SU-DHL-6 (cell line): ENCODE measurements around the gene PPP1R12C.

ENCODE experiments used
- CTCF ChIP-seq: fragments of 200-600 bp; sonication (generic); IDR thresholded peaks from one replicate; pipeline ENCODE4 v1.5.1; 2017; ENCODE audit warnings: antibody characterized with exemption, mild to moderate bottlenecking, low read length, moderate library complexity; ENCODE audit not compliant: insufficient read depth, poor library complexity, severe bottlenecking
- EZH2phosphoT487 ChIP-seq: fragments of 200-600 bp; sonication (generic), shearing (Covaris generic); conservative IDR thresholded peaks from 2 replicates; pipeline ENCODE4 v1.6.1; 2018; ENCODE audit warnings: mild to moderate bottlenecking, antibody characterized with exemption, low read length, moderate library complexity, mixed read lengths

GRCh38 chr19:55111238-55111831 is 6.1 kb downstream of the PPP1R12C start:
- TF ChIP-seq CTCF = no peak
- TF ChIP-seq EZH2phosphoT487 = no peak
